ENCODE data around the gene HCN1. TPM values are rescaled to one million over a fixed set of nuclear protein-coding genes. Genes with fewer than 3 reads are reported as not detected.

HCN1 gene
- total and polyA plus RNA-seq, 2 donors from 2014 or later = not detected

DNA sequence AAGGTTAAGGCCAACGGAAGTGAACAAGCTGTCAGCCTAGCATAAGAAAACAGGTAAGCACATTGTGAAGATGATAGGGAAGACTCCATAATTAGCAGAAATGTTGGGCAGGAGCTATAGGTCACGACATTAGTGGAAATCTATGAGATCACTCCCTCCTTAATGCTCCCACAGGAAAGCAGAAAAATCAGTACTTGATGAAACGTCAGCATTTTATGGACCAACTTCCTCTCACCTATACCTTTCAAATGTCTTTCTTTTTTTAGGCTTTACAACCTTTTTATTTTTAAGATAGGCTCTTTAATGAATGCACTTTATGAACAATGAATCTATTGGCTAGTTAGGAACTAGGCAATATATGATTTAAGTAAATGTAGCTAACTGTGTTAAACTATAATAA is 29.4 kb upstream of the HCN1 start:
- Histone ChIP-seq H3K9ac (ENCODE audit: low read length in 3 of 3) (no peak overlapping the region), H3K9me3 (ENCODE audit: control insufficient read depth in 2 of 3, insufficient read depth in 1 of 3, low read length in 3 of 3) (no peaks in the 10 kb centered on the region), H3K27me3 (ENCODE audit: control insufficient read depth, insufficient read depth, low read length) (no peaks in the 10 kb centered on the region), H3K27ac (ENCODE audit: low read depth in 2 of 2, low read length in 2 of 2) (no peak overlapping the region), H3K36me3 (ENCODE audit: control insufficient read depth in 2 of 3, insufficient read depth in 3 of 3, low read length in 3 of 3) (no peaks in the 10 kb centered on the region), H3K4me3 (ENCODE audit: low read length in 3 of 3) (no peak overlapping the region), H3K4me1 (ENCODE audit: control insufficient read depth in 2 of 3, insufficient read depth in 2 of 3, low read depth in 1 of 3, low read length in 3 of 3) (no peaks in the 10 kb centered on the region)
- TF ChIP-seq, protein P1, sequence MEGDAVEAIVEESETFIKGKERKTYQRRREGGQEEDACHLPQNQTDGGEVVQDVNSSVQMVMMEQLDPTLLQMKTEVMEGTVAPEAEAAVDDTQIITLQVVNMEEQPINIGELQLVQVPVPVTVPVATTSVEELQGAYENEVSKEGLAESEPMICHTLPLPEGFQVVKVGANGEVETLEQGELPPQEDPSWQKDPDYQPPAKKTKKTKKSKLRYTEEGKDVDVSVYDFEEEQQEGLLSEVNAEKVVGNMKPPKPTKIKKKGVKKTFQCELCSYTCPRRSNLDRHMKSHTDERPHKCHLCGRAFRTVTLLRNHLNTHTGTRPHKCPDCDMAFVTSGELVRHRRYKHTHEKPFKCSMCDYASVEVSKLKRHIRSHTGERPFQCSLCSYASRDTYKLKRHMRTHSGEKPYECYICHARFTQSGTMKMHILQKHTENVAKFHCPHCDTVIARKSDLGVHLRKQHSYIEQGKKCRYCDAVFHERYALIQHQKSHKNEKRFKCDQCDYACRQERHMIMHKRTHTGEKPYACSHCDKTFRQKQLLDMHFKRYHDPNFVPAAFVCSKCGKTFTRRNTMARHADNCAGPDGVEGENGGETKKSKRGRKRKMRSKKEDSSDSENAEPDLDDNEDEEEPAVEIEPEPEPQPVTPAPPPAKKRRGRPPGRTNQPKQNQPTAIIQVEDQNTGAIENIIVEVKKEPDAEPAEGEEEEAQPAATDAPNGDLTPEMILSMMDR (IDR thresholded peaks at IDR 0.05; ENCODE audit: borderline replicate concordance, extremely low read depth, insufficient read depth) = no peak
- FAIRE-seq = no peak
- no peak for DNase-seq
- intact Hi-C loops (cut with DNase I) = no loop called here

DNA sequence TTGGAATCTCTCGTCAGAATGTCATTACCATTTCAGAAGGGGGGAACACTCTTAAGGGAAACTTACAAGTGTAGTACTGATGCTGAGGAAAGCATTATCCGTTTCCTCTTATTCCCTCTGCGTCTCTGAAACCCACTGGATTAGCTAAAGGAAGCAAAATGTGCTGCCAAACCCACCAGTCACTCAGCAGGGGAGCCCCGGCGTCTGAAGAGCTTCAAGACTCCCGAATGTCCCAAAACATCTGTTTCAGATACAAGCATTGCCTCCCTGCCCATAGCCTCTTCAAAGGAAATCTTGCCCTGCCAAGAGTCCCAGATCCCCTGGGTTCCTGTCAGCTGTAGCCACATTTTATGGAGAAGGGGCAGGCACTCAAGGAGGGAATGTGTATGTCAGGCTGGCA is 1.0 kb upstream of the HCN1 start:
- H3K4me1 ChIP-seq (ENCODE audit: control insufficient read depth in 2 of 3, insufficient read depth in 2 of 3, low read depth in 1 of 3, low read length in 3 of 3) = no peaks in the 10 kb centered on the region
- H3K27me3 ChIP-seq (ENCODE audit: control insufficient read depth, insufficient read depth, low read length) = peaks cover 9% of the 10 kb centered on the region
- H3K27ac ChIP-seq (ENCODE audit: low read depth in 2 of 2, low read length in 2 of 2) = no peak overlapping the region
- no peaks in the 10 kb centered on the region for H3K36me3 ChIP-seq (ENCODE audit: control insufficient read depth in 2 of 3, insufficient read depth in 3 of 3, low read length in 3 of 3)
- H3K9me3 ChIP-seq (ENCODE audit: control insufficient read depth in 2 of 3, insufficient read depth in 1 of 3, low read length in 3 of 3) = no peaks in the 10 kb centered on the region
- H3K9ac ChIP-seq (ENCODE audit: low read length in 3 of 3) = no peak overlapping the region
- FAIRE-seq (no peak), DNase-seq (no peak)
- intact Hi-C loops (cut with DNase I) = no loop called here
- no peak overlapping the region for H3K4me3 ChIP-seq (ENCODE audit: low read length in 3 of 3)
- TF ChIP-seq, protein P1 (IDR thresholded peaks at IDR 0.05; ENCODE audit: borderline replicate concordance, extremely low read depth, insufficient read depth) = no peak

DNA sequence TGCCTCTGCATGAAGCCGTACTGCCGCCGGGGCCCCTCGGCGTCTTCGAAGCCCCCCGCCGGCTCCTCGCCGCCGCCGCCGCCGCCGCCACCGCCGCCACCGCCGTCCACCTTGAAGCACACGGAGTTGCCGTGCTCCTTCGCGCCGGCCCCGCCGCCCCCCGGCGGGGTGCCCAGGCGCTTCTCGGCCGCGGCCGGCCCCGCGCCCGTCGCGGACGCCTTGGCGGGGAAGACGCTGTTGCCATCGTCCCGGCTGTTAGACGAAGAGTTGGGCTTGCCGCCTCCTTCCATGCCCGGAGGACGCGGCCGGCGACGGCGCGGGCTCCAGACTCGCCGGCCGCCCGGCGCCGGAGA is 400 bp downstream of the HCN1 start:
- H3K4me3 ChIP-seq (ENCODE audit: low read length in 3 of 3) = no peak overlapping the region
- TF ChIP-seq, protein P1 (IDR thresholded peaks at IDR 0.05; ENCODE audit: borderline replicate concordance, extremely low read depth, insufficient read depth) = no peak
- no peak overlapping the region for H3K9ac ChIP-seq (ENCODE audit: low read length in 3 of 3)
- intact Hi-C loops (cut with DNase I) = no loop called here
- H3K9me3 ChIP-seq (ENCODE audit: control insufficient read depth in 2 of 3, insufficient read depth in 1 of 3, low read length in 3 of 3) = no peaks in the 10 kb centered on the region
- H3K27me3 ChIP-seq (ENCODE audit: control insufficient read depth, insufficient read depth, low read length) = peaks cover 9% of the 10 kb centered on the region
- DNase-seq (no peak), FAIRE-seq (no peak)
- no peaks in the 10 kb centered on the region for H3K4me1 ChIP-seq (ENCODE audit: control insufficient read depth in 2 of 3, insufficient read depth in 2 of 3, low read depth in 1 of 3, low read length in 3 of 3)
- H3K36me3 ChIP-seq (ENCODE audit: control insufficient read depth in 2 of 3, insufficient read depth in 3 of 3, low read length in 3 of 3) = no peaks in the 10 kb centered on the region
- no peak overlapping the region for H3K27ac ChIP-seq (ENCODE audit: low read depth in 2 of 2, low read length in 2 of 2)
